GM20000 (cell line): ENCODE data around the gene RAB34.
"Not testable (repeated sequence)": the region's sequence is repeated elsewhere in the genome, so short reads cannot be mapped to it uniquely, and the experiment has no call there.

Source experiments
- DNase-seq: peaks from one replicate; pipeline ENCODE4 v3.0.0; 2012; ENCODE audit warnings: low spot score
- CTCF ChIP-seq: IDR thresholded peaks from 2 replicates; pipeline ENCODE4 v1.5.1; 2012; ENCODE audit warnings: mild to moderate bottlenecking, control low read depth; ENCODE audit errors: extremely low read depth, missing control alignments

Gene RAB34

GRCh38 chr17:28723159-28723835, 5.6 kb upstream of the RAB34 start:
- no peak for DNase-seq
- no peak for TF ChIP-seq CTCF

GRCh38 chr17:28722417-28723158, 4.9 kb upstream of the RAB34 start:
- TF ChIP-seq CTCF = no peak
- no peak for DNase-seq

DNA sequence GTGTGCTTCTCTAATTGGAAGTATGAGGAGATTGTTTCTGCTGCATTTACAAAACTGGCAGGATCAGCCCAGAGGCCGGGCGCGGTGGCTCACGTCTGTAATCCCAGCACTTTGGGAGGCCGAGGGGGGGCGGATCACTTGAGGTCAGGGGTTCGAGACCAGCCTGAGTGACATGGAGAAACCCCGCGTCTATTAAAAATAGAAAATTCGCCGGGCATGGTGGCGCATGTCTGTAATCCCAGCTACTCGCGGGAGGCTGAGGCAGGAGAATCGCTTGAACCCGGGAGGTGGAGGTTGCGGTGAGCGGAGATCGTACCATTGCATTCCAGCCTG, 3.3 kb upstream of the RAB34 start:
- not testable (repeated sequence) for DNase-seq

GRCh38 chr17:28720247-28720996, 2.8 kb upstream of the RAB34 start:
- no peak for DNase-seq
- no peak for TF ChIP-seq CTCF

- DNase-seq = no peak
These were observed 1.4 kb upstream of the RAB34 start for GRCh38 chr17:28719021-28719433.

GRCh38 chr17:28718333-28719020, 809 bp upstream of the RAB34 start:
- no peak for DNase-seq
- TF ChIP-seq CTCF = no peak

More at GRCh38 chr17:28719021-28719433, 1.4 kb upstream of the RAB34 start:
- no peak for TF ChIP-seq CTCF

GRCh38 chr17:28716740-28717577, 709 bp downstream of the RAB34 start:
- no peak for DNase-seq
- no peak for TF ChIP-seq CTCF
